Left renal cortex interstitium (tissue), 4 donors: ENCODE data around the gene CEP76. TPM values are rescaled to one million over a fixed set of nuclear protein-coding genes. Genes with fewer than 3 reads are reported as not detected.

Experiments
- DNase-seq, 4 donors: peaks; one replicate each; pipeline ENCODE4 v3.0.0-alpha.2; 2013; ENCODE audit warnings: low read depth in 4 of 4, low spot score in 2 of 4, missing footprints in 1 of 4
- polyA plus RNA-seq, 4 donors: library from polyadenylated mRNA; unstranded; fragments of 120-200 nt; gene quantifications; one replicate each; pipeline ENCODE4 v1.2.1, GENCODE V29; 2013; ENCODE audit not compliant: insufficient read length in 4 of 4

CEP76 gene
- polyA plus RNA-seq: 10 to 100 TPM; 11.2 to 13.0 (median 11.6) TPM

- peak in 3 of 4 donors; percentile 79 to 85 (median 81) for DNase-seq
Observed at GRCh38 chr18:12702221-12703095, at the start of gene CEP76, which contains the start of gene PSMG2. Gene CEP76 (minus strand): TSS chr18:12702723. CDS start chr18:12702548, 175 bp downstream. Gene PSMG2 (plus strand): TSS chr18:12703042. CDS start chr18:12703108, 66 bp downstream.

- no peak for DNase-seq
Observed at GRCh38 chr18:12751891-12752290, 49.4 kb upstream of the CEP76 start.

DNA sequence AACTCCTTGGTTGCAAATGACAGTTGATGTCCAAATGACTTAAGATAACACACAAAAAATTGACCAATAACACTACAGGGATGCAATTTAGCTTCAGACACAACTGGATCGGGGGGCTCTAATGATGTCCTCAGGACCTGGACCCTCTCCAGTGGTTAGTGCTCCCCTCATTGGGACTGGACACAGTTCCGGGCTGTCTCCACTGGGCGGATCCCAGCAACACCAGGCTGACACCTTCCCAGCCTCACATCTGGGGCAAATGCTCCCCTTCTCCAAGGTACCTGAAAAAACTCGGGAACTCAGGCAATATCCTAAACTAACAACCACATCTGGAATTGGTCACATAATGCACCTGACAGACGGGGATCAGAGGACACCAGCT, 49.0 kb upstream of the CEP76 start:
- DNase-seq: no peak

- DNase-seq: no peak
Observed at GRCh38 chr18:12750715-12751502, 48.4 kb upstream of the CEP76 start.

DNA sequence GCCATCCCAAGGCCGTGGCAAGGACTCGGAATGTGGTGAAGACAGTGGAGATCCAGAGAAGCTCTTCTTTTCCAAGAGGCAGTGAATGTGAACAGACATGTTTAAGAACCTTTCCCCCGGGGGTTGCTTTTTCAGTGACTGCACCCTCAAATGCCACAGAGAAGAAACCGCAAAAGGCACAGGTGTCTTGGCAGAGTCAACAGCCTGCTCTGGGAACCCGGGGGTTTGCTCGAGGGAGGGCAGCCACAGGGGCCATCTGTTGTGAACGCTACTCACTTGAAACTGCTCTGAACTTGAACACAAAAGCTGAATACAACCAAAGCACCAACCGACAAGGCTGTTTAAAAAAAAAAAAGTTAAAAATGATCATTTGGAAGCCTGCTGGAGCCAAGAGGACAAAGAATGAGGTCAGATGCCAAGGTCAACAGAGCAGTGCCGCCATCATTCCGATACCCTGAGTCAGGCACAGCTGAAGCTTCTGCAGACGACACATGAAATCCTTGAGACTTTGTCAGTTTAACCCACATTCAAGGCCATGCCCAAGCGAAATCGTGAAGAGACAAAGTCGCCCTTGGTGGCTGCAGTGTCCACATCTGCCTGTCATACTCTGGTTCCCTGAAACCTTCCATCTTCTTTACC, 47.7 kb upstream of the CEP76 start:
- DNase-seq: no peak

GRCh38 chr18:12749121-12749520, 46.6 kb upstream of the CEP76 start:
- DNase-seq: no peak

- no peak for DNase-seq
Observed at GRCh38 chr18:12748671-12749070, 46.1 kb upstream of the CEP76 start.

DNA sequence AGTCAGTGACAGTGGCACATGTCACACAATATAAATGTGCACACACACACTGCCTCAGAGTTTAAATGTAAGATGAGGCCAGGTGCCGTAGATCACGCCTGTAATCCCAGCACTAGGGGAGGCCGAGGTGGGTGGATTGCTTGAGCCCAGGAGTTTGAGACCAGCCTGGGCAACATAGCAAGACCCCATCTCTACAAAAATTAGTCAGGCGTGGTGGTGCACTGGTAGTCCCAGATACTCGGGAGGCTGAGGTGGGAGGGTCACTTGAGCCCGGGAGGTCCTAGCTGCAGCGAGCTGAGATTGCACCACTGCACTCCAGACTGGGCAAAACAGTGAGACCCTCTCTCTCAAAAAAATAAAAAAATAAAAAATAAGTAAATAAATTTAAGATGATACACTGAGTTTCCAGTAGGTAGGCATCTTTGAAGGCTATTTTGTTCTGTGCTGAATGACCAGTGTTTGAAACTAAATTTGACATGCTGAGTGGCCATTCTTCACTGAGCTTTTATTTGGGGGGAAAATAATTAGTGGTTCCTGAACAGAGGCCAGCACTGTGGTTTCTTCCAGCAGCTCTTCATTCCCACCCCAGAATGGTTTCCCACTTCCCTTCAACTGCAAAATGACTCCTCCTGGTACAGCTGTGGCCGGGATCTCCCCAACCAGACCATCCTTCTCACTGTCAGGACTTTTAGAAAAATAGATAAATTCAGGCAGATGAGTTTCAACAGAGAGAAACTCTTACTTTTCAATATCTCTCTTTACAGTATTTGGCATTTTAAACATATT, 45.2 kb upstream of the CEP76 start:
- DNase-seq: no peak

- no peak for DNase-seq
Observed at GRCh38 chr18:12745095-12745795, 42.7 kb upstream of the CEP76 start.

GRCh38 chr18:12744103-12744502, 41.6 kb upstream of the CEP76 start:
- peak in 1 of 4 donors; percentile 20 for DNase-seq

- DNase-seq: no peak
Observed at GRCh38 chr18:12742453-12742852, 39.9 kb upstream of the CEP76 start.

DNA sequence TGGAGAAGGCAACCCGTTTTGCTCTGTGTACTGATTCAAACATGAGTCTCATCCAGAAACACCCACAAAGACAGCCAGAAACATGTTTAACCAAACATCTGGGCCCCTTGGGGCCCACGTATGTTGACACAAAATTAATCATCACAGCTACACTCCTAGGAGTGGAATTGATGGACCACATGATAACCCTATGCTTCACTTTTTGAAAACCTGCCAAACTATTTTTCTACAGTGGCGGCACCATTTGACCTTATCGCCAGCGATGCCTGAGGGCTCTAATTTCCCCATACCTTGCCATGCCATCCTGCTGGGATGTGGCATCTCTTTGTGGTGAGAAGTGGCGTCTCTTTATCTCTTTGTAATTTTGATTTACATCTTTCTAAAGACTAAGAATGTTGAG, 38.8 kb upstream of the CEP76 start:
- DNase-seq: no peak

DNA sequence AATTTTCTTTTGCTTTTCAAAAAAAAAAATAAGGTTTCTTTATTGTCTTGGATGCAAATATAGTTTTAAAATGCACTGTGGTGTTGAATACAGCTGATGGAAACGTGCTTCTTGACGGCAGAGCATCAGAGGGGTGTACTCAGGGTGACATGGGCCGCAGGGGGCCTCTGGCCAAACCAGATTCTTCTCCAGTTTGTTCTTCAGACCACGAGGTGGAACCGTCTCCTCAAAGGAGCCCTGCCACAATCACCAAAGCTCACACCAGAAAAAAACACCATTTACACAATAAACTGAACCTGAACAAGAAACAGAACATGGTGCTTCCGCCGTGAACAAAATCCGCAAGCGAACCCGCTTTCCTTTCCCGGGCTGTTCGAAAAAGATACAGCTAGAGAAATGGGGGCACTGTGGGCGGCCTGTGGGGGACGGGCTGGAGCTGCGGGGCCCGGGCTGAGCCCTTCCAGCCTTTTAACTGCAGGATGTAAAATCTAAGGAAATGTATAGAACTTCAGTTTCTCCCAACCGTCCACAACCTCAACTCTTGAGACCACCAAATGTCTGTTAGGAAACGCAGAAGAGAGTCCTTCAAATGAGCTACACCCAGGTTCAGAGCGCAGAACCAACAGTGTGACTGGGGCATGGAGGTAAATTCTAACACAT, 34.9 kb upstream of the CEP76 start:
- DNase-seq: no peak

GRCh38 chr18:12726774-12727550, 24.4 kb upstream of the CEP76 start:
- DNase-seq: peak; percentile 32 to 56 (median 47)

DNA sequence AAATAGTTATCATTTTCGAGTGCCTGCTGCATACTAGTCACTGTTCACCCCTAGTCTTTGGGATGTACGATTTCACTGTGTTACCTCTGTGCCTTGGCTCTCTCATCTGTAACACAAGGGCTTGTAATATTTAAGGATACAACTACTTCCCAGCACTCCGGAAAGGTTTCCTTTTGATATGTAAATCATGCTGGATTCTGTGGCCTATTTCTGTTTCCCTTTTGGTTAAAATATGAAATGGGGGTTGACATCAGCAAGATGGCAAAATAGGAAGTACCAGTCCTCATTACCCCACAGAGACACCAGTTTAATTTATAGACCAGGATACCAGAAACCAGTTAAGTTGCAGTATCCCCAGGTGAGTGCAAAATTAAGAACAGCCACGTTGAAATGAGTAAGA, 23.8 kb upstream of the CEP76 start:
- DNase-seq: no peak

DNA sequence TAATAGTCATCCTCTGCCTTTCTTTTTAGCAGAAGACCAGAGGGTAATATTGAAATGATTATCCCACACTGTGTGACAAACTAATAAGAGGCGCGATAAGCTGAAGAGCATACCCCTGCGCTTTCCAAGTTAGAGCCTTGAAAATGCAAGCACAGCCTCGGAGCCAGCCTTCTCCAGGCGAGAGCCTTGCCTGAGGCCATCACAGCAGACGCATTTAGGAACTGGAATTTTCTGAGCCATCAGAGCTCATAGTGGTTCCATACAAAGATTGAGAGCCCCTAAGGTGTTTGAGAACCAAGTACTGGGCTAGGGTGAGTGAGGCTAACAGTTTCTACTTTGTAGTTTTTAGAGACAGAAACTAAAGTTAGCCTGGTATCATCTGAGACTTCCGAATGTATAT, 20.2 kb upstream of the CEP76 start:
- DNase-seq: no peak

DNA sequence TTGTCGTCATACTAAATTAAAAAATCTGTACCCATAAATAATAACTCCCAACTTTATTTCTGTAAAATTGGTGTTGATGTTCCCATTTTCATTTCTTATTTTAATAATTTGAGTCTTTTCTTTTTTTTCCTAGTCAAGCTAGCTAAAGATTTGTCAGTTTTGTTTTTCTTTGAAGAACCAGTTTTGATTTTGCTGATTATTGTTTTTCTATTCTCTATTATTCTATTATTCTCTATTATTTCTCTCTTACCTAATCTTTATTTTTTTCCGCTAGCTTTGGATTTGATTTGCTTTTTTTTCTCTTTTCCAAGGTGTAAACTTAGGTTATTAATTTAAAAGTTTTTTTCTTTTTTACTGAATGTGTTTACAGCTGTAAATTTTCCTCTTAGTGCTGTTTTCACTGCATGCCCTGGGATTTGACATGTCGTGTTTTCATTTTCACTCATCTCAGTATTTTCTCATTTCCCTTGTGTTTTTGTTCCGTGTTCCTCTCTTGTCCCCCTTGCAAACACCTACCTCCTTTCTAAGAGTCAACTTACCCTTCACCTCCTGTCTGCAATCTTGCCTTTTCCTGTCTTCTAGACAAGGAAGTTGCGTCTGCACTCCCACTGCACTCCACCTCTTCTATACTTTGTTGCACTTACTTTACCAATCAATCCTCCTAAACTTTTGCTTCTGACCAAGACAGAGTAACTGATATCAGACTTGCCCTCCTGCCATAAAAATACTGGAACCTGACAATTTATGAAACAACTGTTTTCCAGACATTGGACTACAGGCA, 19.2 kb upstream of the CEP76 start:
- no peak for DNase-seq

GRCh38 chr18:12711446-12711845, 8.9 kb upstream of the CEP76 start:
- no peak for DNase-seq
